Progenitor cell of endocrine pancreas (in vitro differentiated cells): ENCODE results near the gene SLC24A4. TPM values are rescaled to one million over a fixed set of nuclear protein-coding genes. Genes with fewer than 3 reads are reported as not detected.

Experiments
- DNase-seq: peaks from one replicate; pipeline ENCODE4 v3.0.0; 2021; ENCODE audit warnings: low spot score; ENCODE audit not compliant: unreplicated experiment
- H3K27ac Mint-ChIP-seq: 2 replicates; pipeline ENCODE4 v1.8.0; 2021; ENCODE audit warnings: mild to moderate bottlenecking, moderate library complexity, mixed read lengths
- H3K27me3 Mint-ChIP-seq: 2 replicates; pipeline ENCODE4 v1.8.0; 2021; ENCODE audit warnings: mixed read lengths
- H3K36me3 Mint-ChIP-seq: 2 replicates; pipeline ENCODE4 v1.8.0; 2022; ENCODE audit warnings: mixed read lengths; ENCODE audit not compliant: insufficient read depth
- H3K4me1 Mint-ChIP-seq: 2 replicates; pipeline ENCODE4 v1.8.0; 2021; ENCODE audit warnings: low read depth, mixed read lengths
- H3K4me3 Mint-ChIP-seq: 2 replicates; pipeline ENCODE4 v1.8.0; 2021; ENCODE audit warnings: low read depth, mild to moderate bottlenecking, moderate library complexity, mixed read lengths
- H3K9me3 Mint-ChIP-seq: 2 replicates; pipeline ENCODE4 v1.8.0; 2021; ENCODE audit warnings: low read depth, mixed read lengths
- CTCF ChIP-seq: fragments of 200-600 bp; sonication (generic); IDR thresholded peaks from one replicate; pipeline ENCODE4 v1.5.0; 2021; ENCODE audit warnings: antibody characterized with exemption, mild to moderate bottlenecking; ENCODE audit not compliant: unreplicated experiment
- long read RNA-seq: library from polyadenylated mRNA; unstranded; transcript quantifications from one replicate; pipeline ENCODE4 v2.0.0, GENCODE V29; 2020
- total RNA-seq: library from RNA; stranded (reverse); gene quantifications from 2 replicates; pipeline ENCODE4 v1.2.1, GENCODE V29; 2021

SLC24A4 gene
- total RNA-seq = not detected in 2 replicates
- long read RNA-seq = 0 reads

- no peak within 1 kb of the TSS for H3K27ac Mint-ChIP-seq
- H3K27me3 Mint-ChIP-seq = peaks cover 96% of the 10 kb centered on the region
- TF ChIP-seq CTCF = no peak
- H3K36me3 Mint-ChIP-seq = no peaks in the 10 kb centered on the region
- DNase-seq = peak; percentile 16
- no peaks in the 10 kb centered on the region for H3K9me3 Mint-ChIP-seq
- H3K4me1 Mint-ChIP-seq = peaks cover 4% of the 10 kb centered on the region
- peak within 1 kb of the TSS; percentile 40 for H3K4me3 Mint-ChIP-seq
These were observed at the start of gene SLC24A4 for GRCh38 chr14:92323011-92323915. Gene SLC24A4 (plus strand): TSS chr14:92323165. CDS start chr14:92323831, 666 bp downstream.

- H3K27me3 Mint-ChIP-seq = peaks cover 27% of the 10 kb centered on the region
- H3K9me3 Mint-ChIP-seq = no peaks in the 10 kb centered on the region
- H3K4me3 Mint-ChIP-seq = no peak overlapping the region
- DNase-seq = no peak
- H3K4me1 Mint-ChIP-seq = peaks cover 3% of the 10 kb centered on the region
- TF ChIP-seq CTCF = no peak
- H3K36me3 Mint-ChIP-seq = no peaks in the 10 kb centered on the region
- no peak overlapping the region for H3K27ac Mint-ChIP-seq
These were observed 49.8 kb upstream of the SLC24A4 start for GRCh38 chr14:92273166-92273565.

GRCh38 chr14:92274055-92274454 is 48.9 kb upstream of the SLC24A4 start:
- no peak for DNase-seq
- peaks cover 27% of the 10 kb centered on the region for H3K27me3 Mint-ChIP-seq
- H3K4me3 Mint-ChIP-seq = no peak overlapping the region
- TF ChIP-seq CTCF = no peak
- H3K27ac Mint-ChIP-seq = no peak overlapping the region
- no peaks in the 10 kb centered on the region for H3K36me3 Mint-ChIP-seq
- no peaks in the 10 kb centered on the region for H3K9me3 Mint-ChIP-seq
- peaks cover 3% of the 10 kb centered on the region for H3K4me1 Mint-ChIP-seq

GRCh38 chr14:92276074-92276473 is 46.9 kb upstream of the SLC24A4 start:
- Mint-ChIP-seq H3K27ac (peak overlapping the region; percentile 30), H3K4me1 (peaks cover 3% of the 10 kb centered on the region), H3K36me3 (no peaks in the 10 kb centered on the region), H3K27me3 (peaks cover 17% of the 10 kb centered on the region), H3K4me3 (no peak overlapping the region), H3K9me3 (no peaks in the 10 kb centered on the region)
- DNase-seq = no peak
- TF ChIP-seq CTCF = no peak

GRCh38 chr14:92277031-92277430 is 45.9 kb upstream of the SLC24A4 start:
- Mint-ChIP-seq H3K4me3 (no peak overlapping the region), H3K27me3 (peaks cover 11% of the 10 kb centered on the region), H3K27ac (no peak overlapping the region)

More at GRCh38 chr14:92277031-92277430, 45.9 kb upstream of the SLC24A4 start:
- no peak for DNase-seq
- Mint-ChIP-seq H3K36me3 (no peaks in the 10 kb centered on the region), H3K4me1 (peaks cover 3% of the 10 kb centered on the region), H3K9me3 (no peaks in the 10 kb centered on the region)
- TF ChIP-seq CTCF = no peak
